Suprapubic skin (tissue), 4 donors: ENCODE measurements around the gene CXCL5. TPM values are rescaled to one million over a fixed set of nuclear protein-coding genes. Genes with fewer than 3 reads are reported as not detected.

Experiments
- DNase-seq, 2 donors: peaks; one replicate each; pipeline ENCODE4 v3.0.0-alpha.2; 2019; ENCODE audit warnings: low spot score in 2 of 2
- H3K27ac ChIP-seq: fragments of 200-600 bp; sonication (generic); one replicate; pipeline ENCODE4 v1.5.1; 2019
- H3K27me3 ChIP-seq: fragments of 200-600 bp; sonication (generic); one replicate; pipeline ENCODE4 v1.5.1; 2019
- H3K36me3 ChIP-seq: fragments of 200-600 bp; sonication (generic); one replicate; pipeline ENCODE4 v1.5.1; 2019
- H3K4me1 ChIP-seq: fragments of 200-600 bp; sonication (generic); one replicate; pipeline ENCODE4 v1.5.1; 2019
- H3K4me3 ChIP-seq: fragments of 200-600 bp; sonication (generic); one replicate; pipeline ENCODE4 v1.5.1; 2019; ENCODE audit warnings: mild to moderate bottlenecking
- H3K9me3 ChIP-seq: fragments of 200-600 bp; sonication (generic); one replicate; pipeline ENCODE4 v1.5.1; 2019
- CTCF ChIP-seq, 2 donors: fragments of 200-600 bp in 1 of 2; fragments of 450-650 bp in 1 of 2; sonication (generic) in 1 of 2; IDR thresholded peaks; one replicate each; pipeline ENCODE4 v1.5.1; 2016 to 2019; ENCODE audit warnings: antibody characterized with exemption in 2 of 2, mild to moderate bottlenecking in 1 of 2, moderate library complexity in 1 of 2
- EP300 ChIP-seq: sonication (generic); formaldehyde crosslinking; IDR thresholded peaks from one replicate; pipeline ENCODE4 v1.6.1; 2017; ENCODE audit warnings: antibody characterized with exemption
- POLR2A ChIP-seq, 2 donors: fragments of 450-650 bp; IDR thresholded peaks; one replicate each; pipeline ENCODE4 v1.6.1; 2017; ENCODE audit warnings: antibody characterized with exemption in 2 of 2, mild to moderate bottlenecking in 2 of 2, moderate library complexity in 2 of 2
- POLR2AphosphoS5 ChIP-seq, 3 donors: sonication (generic); formaldehyde crosslinking; IDR thresholded peaks; one replicate each; pipeline ENCODE4 v1.6.1; 2017; ENCODE audit warnings: antibody characterized with exemption in 3 of 3
- WGBS: methylation state at CpG from one replicate; pipeline ENCODE4 v1.1.5; 2018; 5-methylcytosine and 5-hydroxymethylcytosine counted together
- total RNA-seq, 4 donors: library from RNA; depleted of rRNA; stranded (reverse); fragments of >200 nt; gene quantifications; one replicate each; pipeline ENCODE4 v1.1.0, GENCODE V29; 2016

The CXCL5 gene
- not detected for total RNA-seq

GRCh38 chr4:73998040-73999011, at the start of gene CXCL5:
CXCL5 (minus strand) TSS chr4:73998677; CDS start chr4:73998581, 96 bp downstream.
- Histone ChIP-seq H3K4me3 (peak within 1 kb of the TSS; percentile 23), H3K36me3 (no peaks in the 10 kb centered on the region), H3K27me3 (peaks cover 38% of the 10 kb centered on the region), H3K4me1 (peaks cover 8% of the 10 kb centered on the region), H3K9me3 (no peaks in the 10 kb centered on the region), H3K27ac (no peak within 1 kb of the TSS)
- TF ChIP-seq CTCF (IDR thresholded peaks at IDR 0.05) (no peak), POLR2AphosphoS5 (IDR thresholded peaks at IDR 0.05) (no peak), POLR2A (IDR thresholded peaks at IDR 0.05) (no peak), EP300 (no peak)
- WGBS: 14% methylated on average over 36 of the region's 46 CpGs
- no peak for DNase-seq

GRCh38 chr4:74047152-74047551, 48.7 kb upstream of the CXCL5 start:
- Histone ChIP-seq H3K4me3 (no peak overlapping the region), H3K36me3 (no peaks in the 10 kb centered on the region), H3K4me1 (no peaks in the 10 kb centered on the region), H3K9me3 (peaks cover 6% of the 10 kb centered on the region), H3K27ac (no peak overlapping the region), H3K27me3 (no peaks in the 10 kb centered on the region)
- 46% methylated on average over 1 of the region's 1 CpG for WGBS
- DNase-seq: no peak
- no peak for TF ChIP-seq EP300
- no peak for TF ChIP-seq CTCF (IDR thresholded peaks at IDR 0.05)
- no peak for TF ChIP-seq POLR2A (IDR thresholded peaks at IDR 0.05)
- TF ChIP-seq POLR2AphosphoS5 (IDR thresholded peaks at IDR 0.05): no peak

- no peaks in the 10 kb centered on the region for H3K27me3 ChIP-seq
- WGBS: 90% methylated on average over 2 of the region's 2 CpGs
- DNase-seq: no peak
- no peak overlapping the region for H3K4me3 ChIP-seq
- H3K4me1 ChIP-seq: no peaks in the 10 kb centered on the region
- TF ChIP-seq POLR2AphosphoS5 (IDR thresholded peaks at IDR 0.05) (no peak), POLR2A (IDR thresholded peaks at IDR 0.05) (no peak), EP300 (no peak), CTCF (IDR thresholded peaks at IDR 0.05) (no peak)
- no peak overlapping the region for H3K27ac ChIP-seq
- H3K36me3 ChIP-seq: no peaks in the 10 kb centered on the region
- H3K9me3 ChIP-seq: peaks cover 6% of the 10 kb centered on the region
Observed at GRCh38 chr4:74045772-74046171, 47.3 kb upstream of the CXCL5 start.

GRCh38 chr4:74045247-74045646, 46.8 kb upstream of the CXCL5 start:
- H3K27ac ChIP-seq: no peak overlapping the region
- WGBS: 60% methylated on average over 3 of the region's 3 CpGs
- H3K9me3 ChIP-seq: peaks cover 6% of the 10 kb centered on the region
- H3K4me1 ChIP-seq: no peaks in the 10 kb centered on the region
- no peaks in the 10 kb centered on the region for H3K36me3 ChIP-seq
- TF ChIP-seq POLR2A (IDR thresholded peaks at IDR 0.05) (no peak), EP300 (no peak), CTCF (IDR thresholded peaks at IDR 0.05) (no peak), POLR2AphosphoS5 (IDR thresholded peaks at IDR 0.05) (no peak)
- DNase-seq: no peak
- no peaks in the 10 kb centered on the region for H3K27me3 ChIP-seq
- no peak overlapping the region for H3K4me3 ChIP-seq

- Histone ChIP-seq H3K4me3 (no peak overlapping the region), H3K27me3 (no peaks in the 10 kb centered on the region), H3K27ac (no peak overlapping the region), H3K4me1 (no peaks in the 10 kb centered on the region), H3K36me3 (no peaks in the 10 kb centered on the region), H3K9me3 (peaks cover 6% of the 10 kb centered on the region)
- 74% methylated on average over 3 of the region's 3 CpGs for WGBS
- DNase-seq: no peak
- TF ChIP-seq POLR2A (IDR thresholded peaks at IDR 0.05): no peak
- TF ChIP-seq POLR2AphosphoS5 (IDR thresholded peaks at IDR 0.05): no peak
- no peak for TF ChIP-seq CTCF (IDR thresholded peaks at IDR 0.05)
- no peak for TF ChIP-seq EP300
Observed at GRCh38 chr4:74044677-74045076, 46.2 kb upstream of the CXCL5 start.
